HepG2 (cell line): ENCODE measurements around the gene JAZF1. TPM values are rescaled to one million over a fixed set of nuclear protein-coding genes. Genes with fewer than 3 reads are reported as not detected.

ENCODE experiments used
- ATAC-seq: fragments of 200-7000 bp; cut with Tn5 transposase; 3 replicates; pipeline ENCODE4 v1.9.1; 2020; ENCODE audit warnings: mild to moderate bottlenecking, moderate library complexity
- BruUV-seq: library from RNA; stranded (reverse); fragments of 400-500 nt; replicated peaks from 2 replicates; lab custom pipeline; 2021; lab: Mats Ljungman, UMichigan
- CTCF ChIA-PET: fragments of 300-600 bp; formaldehyde crosslinking; extraction: SDS; loops from one replicate; lab custom pipeline; 2021; ENCODE audit warnings: low total read pairs, inconsistent platforms, low intra/inter-chr PET ratio; lab: Yijun Ruan, JAX
- POLR2A ChIA-PET: fragments of 350-600 bp; sonication (Branson Sonifier 250); formaldehyde crosslinking; loops from one replicate; lab custom pipeline; 2020; ENCODE audit warnings: antibody characterized with exemption, inconsistent platforms; lab: Yijun Ruan, JAX
- DNase-seq: peaks from one replicate; pipeline ENCODE4 v3.0.0-alpha.2; 2015; ENCODE audit warnings: low spot score
- FAIRE-seq: peaks from 3 replicates; lab custom pipeline; 2011; peaks lifted over from hg19 to GRCh38; lab: Jason Lieb, UNC
- H2AFZ ChIP-seq: one replicate; pipeline ENCODE4 v1.6.1; 2011; ENCODE audit warnings: low read length, inconsistent platforms
- H3K27ac ChIP-seq: fragments of 300-600 bp; 3 replicates; pipeline ENCODE4 v1.8.0; 2011; ENCODE audit warnings: mixed run types, mild to moderate bottlenecking, mixed read lengths, low read length, inconsistent platforms; ENCODE audit not compliant: insufficient read depth; ENCODE audit errors: extremely low read length
- H3K27me3 ChIP-seq, 2 experiments: fragments of 200-600 bp in 1 of 2; 2 replicates in 1 of 2; 3 replicates in 1 of 2; pipeline versions ENCODE4 v1.6.0 to v1.8.0; 2011; ENCODE audit warnings: low read length in 2 of 2, mild to moderate bottlenecking in 2 of 2, moderate library complexity in 2 of 2, inconsistent platforms in 1 of 2; ENCODE audit not compliant: insufficient read depth in 2 of 2, control insufficient read depth in 1 of 2
- H3K36me3 ChIP-seq, 2 experiments: fragments of 200-600 bp in 1 of 2; replicated peaks in 1 of 2; 2 replicates in 1 of 2; 3 replicates in 1 of 2; pipeline versions ENCODE4 v1.5.1 to v1.8.0; 2011; ENCODE audit warnings: low read length in 2 of 2, inconsistent platforms in 1 of 2; ENCODE audit not compliant: insufficient read depth in 2 of 2, control insufficient read depth in 1 of 2
- H3K4me1 ChIP-seq: 2 replicates; pipeline ENCODE4 v1.5.1; 2012; ENCODE audit warnings: low read length, inconsistent platforms; ENCODE audit not compliant: insufficient read depth
- H3K4me2 ChIP-seq: 2 replicates; pipeline ENCODE4 v1.6.0; 2011; ENCODE audit warnings: low read depth, low read length, inconsistent platforms
- H3K4me3 ChIP-seq, 3 experiments: fragments of 200-600 bp in 1 of 3; sonication (generic), shearing (Covaris generic) in 1 of 3; replicated peaks in 1 of 3; 2 replicates each; pipeline ENCODE4 v1.5.1; 2011 to 2016; ENCODE audit warnings: low read length in 3 of 3, inconsistent platforms in 2 of 3, low read depth in 2 of 3, mild to moderate bottlenecking in 2 of 3, control low read depth in 1 of 3, mixed read lengths in 1 of 3; ENCODE audit not compliant: insufficient read depth in 1 of 3
- H3K79me2 ChIP-seq: one replicate; pipeline ENCODE4 v1.6.1; 2011; ENCODE audit warnings: low read length, inconsistent platforms; ENCODE audit not compliant: insufficient read depth
- H3K9ac ChIP-seq: 2 replicates; pipeline ENCODE4 v1.6.0; 2011; ENCODE audit warnings: mild to moderate bottlenecking, low read depth, low read length, inconsistent platforms; ENCODE audit not compliant: insufficient read depth
- H3K9me3 ChIP-seq: 2 replicates; pipeline ENCODE4 v1.5.1; 2012; ENCODE audit warnings: mild to moderate bottlenecking, low read length
- H4K20me1 ChIP-seq: 2 replicates; pipeline ENCODE4 v1.6.0; 2011; ENCODE audit warnings: inconsistent platforms, mild to moderate bottlenecking, low read length, moderate library complexity; ENCODE audit not compliant: insufficient read depth
- E2F1 ChIP-seq: sonication (generic); formaldehyde crosslinking; IDR thresholded peaks from 2 replicates; pipeline ENCODE4 v1.5.0; 2020; ENCODE audit warnings: missing genetic modification reagents
- FOSL1 ChIP-seq: sonication (generic); formaldehyde crosslinking; IDR thresholded peaks from 2 replicates; pipeline ENCODE4 v1.9.0; 2021; ENCODE audit warnings: missing genetic modification reagents, borderline replicate concordance
- HMG20A ChIP-seq: IDR thresholded peaks from 2 replicates; pipeline ENCODE4 v1.6.1; 2016; ENCODE audit warnings: borderline replicate concordance
- JUND ChIP-seq: sonication (generic); formaldehyde crosslinking; IDR thresholded peaks from 2 replicates; pipeline ENCODE4 v1.8.0; 2022; ENCODE audit warnings: mild to moderate bottlenecking, missing genetic modification reagents
- PCBP2 ChIP-seq: fragments of 200-400 bp; formaldehyde crosslinking; optimal IDR thresholded peaks from 2 replicates; pipeline ENCODE3; 2018; ENCODE audit warnings: low read length, low read depth; ENCODE audit not compliant: poor library complexity, severe bottlenecking
- RELA ChIP-seq: sonication (generic); formaldehyde crosslinking; IDR thresholded peaks from 2 replicates; pipeline ENCODE4 v1.4.0; 2020; ENCODE audit warnings: missing genetic modification reagents
- REXO4 ChIP-seq: sonication (generic); formaldehyde crosslinking; IDR thresholded peaks from 2 replicates; pipeline ENCODE4 v1.8.0; 2022; ENCODE audit warnings: missing genetic modification reagents, mild to moderate bottlenecking, borderline replicate concordance
- SSRP1 ChIP-seq: IDR thresholded peaks from 2 replicates; pipeline ENCODE4 v1.6.1; 2016; ENCODE audit warnings: control low read depth
- ZFP90 ChIP-seq: sonication (generic); formaldehyde crosslinking; IDR thresholded peaks from 2 replicates; pipeline ENCODE4 v1.8.0; 2022; ENCODE audit warnings: missing genetic modification reagents, mild to moderate bottlenecking, inconsistent platforms, borderline replicate concordance
- ZNF605 ChIP-seq: sonication (generic); formaldehyde crosslinking; IDR thresholded peaks from 2 replicates; pipeline ENCODE4 v1.8.0; 2022; ENCODE audit warnings: mild to moderate bottlenecking, missing genetic modification reagents
- WGBS: methylation state at CpG from one replicate; pipeline ENCODE4 v1.1.6; 2017; ENCODE audit warnings: low lambda C conversion rate; 5-methylcytosine and 5-hydroxymethylcytosine counted together
- in situ Hi-C: cut with HindIII; loops from 2 replicates; pipeline ENCODE4 v1.10.0; 2017; ENCODE audit warnings: low pct_unique_long_range_greater_than_20kb; ENCODE audit not compliant: extremely low pct_ligation_motif_present
- intact Hi-C: fragments of 100-400 bp; cut with micrococcal nuclease; formaldehyde crosslinking; loops from one replicate; pipeline ENCODE4 v1.10.0; 2022; ENCODE audit not compliant: unreplicated experiment
- polyA plus RNA-seq, 8 experiments: library from polyadenylated mRNA; depleted of rRNA in 3 of 8; stranded (reverse) in 7 of 8; unstranded in 1 of 8; fragments of >200 nt; fragmentation: Illumina TruSeq in 4 of 8; extraction: Trizol in 4 of 8; gene quantifications; 2 replicates each; pipeline versions ENCODE4 v1.2.1 to v1.2.3, GENCODE V29; 2011 to 2016; ENCODE audit warnings: low read depth in 4 of 8, missing spikeins in 1 of 8, mixed read lengths in 1 of 8; ENCODE audit not compliant: insufficient read depth in 1 of 8
- total RNA-seq, 5 experiments: library from RNA; depleted of rRNA; stranded (reverse); fragments of >200 nt; fragmentation: Illumina TruSeq; extraction: Trizol; gene quantifications; 2 replicates each; pipeline ENCODE4 v1.2.3, GENCODE V29; 2016; ENCODE audit warnings: low read depth in 1 of 5
- TF ChIP-seq, protein P1 (sequence below): sonication (generic); formaldehyde crosslinking; IDR thresholded peaks from 2 replicates; pipeline ENCODE4 v1.5.1; 2020; ENCODE audit warnings: mild to moderate bottlenecking, missing genetic modification reagents, borderline replicate concordance
- TF ChIP-seq, protein P2 (sequence below): sonication (generic); formaldehyde crosslinking; IDR thresholded peaks from 2 replicates; pipeline ENCODE4 v1.4.0; 2020; ENCODE audit warnings: missing genetic modification reagents, mild to moderate bottlenecking, borderline replicate concordance
- TF ChIP-seq, protein P3 (sequence below): sonication (generic); formaldehyde crosslinking; IDR thresholded peaks from 2 replicates; pipeline ENCODE4 v1.8.1; 2023; ENCODE audit warnings: missing genetic modification reagents, inconsistent platforms, borderline replicate concordance

JAZF1 gene
- total and polyA plus RNA-seq, 2 of the 13 experiments (the other 11 are each of a cell fraction or from before 2014, with no cell fraction given) = not detected

DNA sequence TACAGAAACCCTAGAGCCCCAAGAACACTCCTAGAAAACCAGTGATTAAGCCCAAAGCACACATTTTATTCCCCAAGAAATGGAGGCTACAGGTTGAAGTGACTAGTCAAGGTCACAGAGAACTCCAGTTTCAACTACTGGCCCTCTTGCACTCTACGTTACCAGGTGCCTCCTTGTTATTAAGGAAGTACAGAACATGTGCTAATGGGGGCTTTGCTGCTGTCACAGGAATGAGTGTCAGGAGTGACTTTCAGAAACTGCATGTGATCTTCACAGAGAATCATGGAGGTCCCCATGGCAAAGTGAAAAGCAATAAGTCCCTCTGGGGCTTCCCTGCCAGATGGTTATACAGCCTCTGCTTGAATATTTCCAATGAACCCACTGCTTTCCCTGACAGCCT lies 19.3 kb downstream of the JAZF1 start (continued):
- TF ChIP-seq, protein P1, sequence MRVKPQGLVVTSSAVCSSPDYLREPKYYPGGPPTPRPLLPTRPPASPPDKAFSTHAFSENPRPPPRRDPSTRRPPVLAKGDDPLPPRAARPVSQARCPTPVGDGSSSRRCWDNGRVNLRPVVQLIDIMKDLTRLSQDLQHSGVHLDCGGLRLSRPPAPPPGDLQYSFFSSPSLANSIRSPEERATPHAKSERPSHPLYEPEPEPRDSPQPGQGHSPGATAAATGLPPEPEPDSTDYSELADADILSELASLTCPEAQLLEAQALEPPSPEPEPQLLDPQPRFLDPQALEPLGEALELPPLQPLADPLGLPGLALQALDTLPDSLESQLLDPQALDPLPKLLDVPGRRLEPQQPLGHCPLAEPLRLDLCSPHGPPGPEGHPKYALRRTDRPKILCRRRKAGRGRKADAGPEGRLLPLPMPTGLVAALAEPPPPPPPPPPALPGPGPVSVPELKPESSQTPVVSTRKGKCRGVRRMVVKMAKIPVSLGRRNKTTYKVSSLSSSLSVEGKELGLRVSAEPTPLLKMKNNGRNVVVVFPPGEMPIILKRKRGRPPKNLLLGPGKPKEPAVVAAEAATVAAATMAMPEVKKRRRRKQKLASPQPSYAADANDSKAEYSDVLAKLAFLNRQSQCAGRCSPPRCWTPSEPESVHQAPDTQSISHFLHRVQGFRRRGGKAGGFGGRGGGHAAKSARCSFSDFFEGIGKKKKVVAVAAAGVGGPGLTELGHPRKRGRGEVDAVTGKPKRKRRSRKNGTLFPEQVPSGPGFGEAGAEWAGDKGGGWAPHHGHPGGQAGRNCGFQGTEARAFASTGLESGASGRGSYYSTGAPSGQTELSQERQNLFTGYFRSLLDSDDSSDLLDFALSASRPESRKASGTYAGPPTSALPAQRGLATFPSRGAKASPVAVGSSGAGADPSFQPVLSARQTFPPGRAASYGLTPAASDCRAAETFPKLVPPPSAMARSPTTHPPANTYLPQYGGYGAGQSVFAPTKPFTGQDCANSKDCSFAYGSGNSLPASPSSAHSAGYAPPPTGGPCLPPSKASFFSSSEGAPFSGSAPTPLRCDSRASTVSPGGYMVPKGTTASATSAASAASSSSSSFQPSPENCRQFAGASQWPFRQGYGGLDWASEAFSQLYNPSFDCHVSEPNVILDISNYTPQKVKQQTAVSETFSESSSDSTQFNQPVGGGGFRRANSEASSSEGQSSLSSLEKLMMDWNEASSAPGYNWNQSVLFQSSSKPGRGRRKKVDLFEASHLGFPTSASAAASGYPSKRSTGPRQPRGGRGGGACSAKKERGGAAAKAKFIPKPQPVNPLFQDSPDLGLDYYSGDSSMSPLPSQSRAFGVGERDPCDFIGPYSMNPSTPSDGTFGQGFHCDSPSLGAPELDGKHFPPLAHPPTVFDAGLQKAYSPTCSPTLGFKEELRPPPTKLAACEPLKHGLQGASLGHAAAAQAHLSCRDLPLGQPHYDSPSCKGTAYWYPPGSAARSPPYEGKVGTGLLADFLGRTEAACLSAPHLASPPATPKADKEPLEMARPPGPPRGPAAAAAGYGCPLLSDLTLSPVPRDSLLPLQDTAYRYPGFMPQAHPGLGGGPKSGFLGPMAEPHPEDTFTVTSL (CRISPR knock-in tag) = no peak
- TF ChIP-seq RELA (CRISPR knock-in tag) (no peak), FOSL1 (CRISPR knock-in tag) (no peak)

DNA sequence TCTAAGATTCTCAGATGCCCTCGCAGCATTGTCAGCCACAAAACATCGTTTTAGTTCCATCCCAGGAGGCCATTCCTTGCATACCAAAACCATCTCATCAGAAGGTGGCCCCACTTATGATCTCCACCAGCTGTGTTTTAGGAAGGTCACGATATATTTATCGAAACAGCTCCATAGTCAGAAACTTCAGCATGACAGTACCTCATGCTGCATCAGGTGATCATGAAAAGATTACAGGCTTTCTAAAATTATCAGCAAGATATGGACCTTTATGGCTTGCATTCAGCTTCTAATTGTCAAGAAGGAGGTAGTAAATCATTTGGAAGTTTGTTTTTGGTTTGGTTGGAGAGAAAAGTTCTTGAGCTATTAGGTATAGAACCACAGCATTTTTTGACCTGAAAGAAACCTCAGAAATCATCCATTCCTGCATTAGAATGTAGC lies 20.0 kb downstream of the JAZF1 start:
- ChIA-PET POLR2A (no interaction called here), CTCF (no interaction called here)
- no peaks in the 10 kb centered on the region for H3K4me1 ChIP-seq
- DNase-seq = no peak
- FAIRE-seq = no peak
- intact Hi-C loops = no loop called here
- H3K79me2 ChIP-seq = no peaks in the 10 kb centered on the region
- no peak overlapping the region for H3K9ac ChIP-seq
- H3K9me3 ChIP-seq = no peaks in the 10 kb centered on the region
- no peak overlapping the region for H3K4me3 ChIP-seq
- no peak overlapping the region for H3K27ac ChIP-seq
- no TSS peak for BruUV-seq
- no peaks in the 10 kb centered on the region; a peak in 1 of 5 replicates for H3K27me3 ChIP-seq
- ATAC-seq = no peak
- 10% methylated on average over 4 of the region's 4 CpGs for WGBS
- no peak overlapping the region for H2AFZ ChIP-seq
- no peak overlapping the region for H3K4me2 ChIP-seq
- in situ Hi-C loops = no loop called here
- 0 out of 2 replicates have a peak, but pooled peaks cover 3% of the 10 kb centered on the region for H4K20me1 ChIP-seq
- H3K36me3 ChIP-seq = no peaks in the 10 kb centered on the region
- TF ChIP-seq E2F1 (no peak), PCBP2 (no peak), ZNF605 (CRISPR knock-in tag) (no peak), SSRP1 (CRISPR knock-in tag) (no peak), HMG20A (CRISPR knock-in tag) (no peak), JUND (CRISPR knock-in tag) (no peak), REXO4 (no peak), ZFP90 (no peak)
- TF ChIP-seq, protein P2, sequence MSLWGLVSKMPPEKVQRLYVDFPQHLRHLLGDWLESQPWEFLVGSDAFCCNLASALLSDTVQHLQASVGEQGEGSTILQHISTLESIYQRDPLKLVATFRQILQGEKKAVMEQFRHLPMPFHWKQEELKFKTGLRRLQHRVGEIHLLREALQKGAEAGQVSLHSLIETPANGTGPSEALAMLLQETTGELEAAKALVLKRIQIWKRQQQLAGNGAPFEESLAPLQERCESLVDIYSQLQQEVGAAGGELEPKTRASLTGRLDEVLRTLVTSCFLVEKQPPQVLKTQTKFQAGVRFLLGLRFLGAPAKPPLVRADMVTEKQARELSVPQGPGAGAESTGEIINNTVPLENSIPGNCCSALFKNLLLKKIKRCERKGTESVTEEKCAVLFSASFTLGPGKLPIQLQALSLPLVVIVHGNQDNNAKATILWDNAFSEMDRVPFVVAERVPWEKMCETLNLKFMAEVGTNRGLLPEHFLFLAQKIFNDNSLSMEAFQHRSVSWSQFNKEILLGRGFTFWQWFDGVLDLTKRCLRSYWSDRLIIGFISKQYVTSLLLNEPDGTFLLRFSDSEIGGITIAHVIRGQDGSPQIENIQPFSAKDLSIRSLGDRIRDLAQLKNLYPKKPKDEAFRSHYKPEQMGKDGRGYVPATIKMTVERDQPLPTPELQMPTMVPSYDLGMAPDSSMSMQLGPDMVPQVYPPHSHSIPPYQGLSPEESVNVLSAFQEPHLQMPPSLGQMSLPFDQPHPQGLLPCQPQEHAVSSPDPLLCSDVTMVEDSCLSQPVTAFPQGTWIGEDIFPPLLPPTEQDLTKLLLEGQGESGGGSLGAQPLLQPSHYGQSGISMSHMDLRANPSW = no peak
- TF ChIP-seq, protein P3, sequence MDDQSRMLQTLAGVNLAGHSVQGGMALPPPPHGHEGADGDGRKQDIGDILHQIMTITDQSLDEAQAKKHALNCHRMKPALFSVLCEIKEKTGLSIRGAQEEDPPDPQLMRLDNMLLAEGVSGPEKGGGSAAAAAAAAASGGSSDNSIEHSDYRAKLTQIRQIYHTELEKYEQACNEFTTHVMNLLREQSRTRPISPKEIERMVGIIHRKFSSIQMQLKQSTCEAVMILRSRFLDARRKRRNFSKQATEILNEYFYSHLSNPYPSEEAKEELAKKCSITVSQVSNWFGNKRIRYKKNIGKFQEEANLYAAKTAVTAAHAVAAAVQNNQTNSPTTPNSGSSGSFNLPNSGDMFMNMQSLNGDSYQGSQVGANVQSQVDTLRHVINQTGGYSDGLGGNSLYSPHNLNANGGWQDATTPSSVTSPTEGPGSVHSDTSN (CRISPR knock-in tag) = no peak
